T-cell (primary cell): ENCODE measurements around the gene PSPH. TPM values are rescaled to one million over a fixed set of nuclear protein-coding genes. Genes with fewer than 3 reads are reported as not detected.

Experiments used
- ATAC-seq, 4 experiments: fragments of 200-7000 bp in 3 of 4; fragments of 150-1000 bp in 1 of 4; cut with Tn5 transposase; replicated peaks in 1 of 4; 1 replicate in 3 of 4; 2 replicates in 1 of 4; pipeline ENCODE4 v1.10.0; 2021; ENCODE audit warnings: moderate library complexity in 3 of 4, mild to moderate bottlenecking in 2 of 4, moderate number of reproducible peaks in 1 of 4
- CTCF ChIA-PET, 2 donors: fragments of 300-600 bp; sonication (Branson Sonifier 250); formaldehyde crosslinking; loops; one replicate each; lab custom pipeline; 2022; ENCODE audit warnings: antibody characterized with exemption in 2 of 2; lab: Charles Lee
- POLR2A ChIA-PET, 2 donors: fragments of 300-600 bp; sonication (Branson Sonifier 250); formaldehyde crosslinking; loops; one replicate each; lab custom pipeline; 2022; ENCODE audit warnings: antibody characterized with exemption in 2 of 2; lab: Charles Lee
- DNase-seq, 35 experiments: peaks; one replicate each; pipeline versions ENCODE4 v3.0.0 to v3.0.0-alpha.2; 2013 to 2023
- H3K27ac ChIP-seq: one replicate; pipeline ENCODE4 v1.5.1; 2013; ENCODE audit warnings: low read length
- H3K27me3 ChIP-seq, 2 experiments: replicated peaks in 1 of 2; 1 replicate in 1 of 2; 2 replicates in 1 of 2; pipeline versions ENCODE4 v1.6.1 to v1.7.0; 2013; ENCODE audit warnings: low read length in 1 of 2, mixed read lengths in 1 of 2; ENCODE audit not compliant: control insufficient read depth in 2 of 2, insufficient read depth in 2 of 2; ENCODE audit errors: extremely low read depth in 1 of 2
- H3K36me3 ChIP-seq, 2 donors: 1 replicate in 1 of 2; 2 replicates in 1 of 2; pipeline versions ENCODE4 v1.6.1 to v1.7.0; 2013; ENCODE audit warnings: low read length in 1 of 2; ENCODE audit not compliant: control insufficient read depth in 2 of 2, insufficient read depth in 1 of 2; ENCODE audit errors: extremely low read depth in 1 of 2
- H3K4me1 ChIP-seq, 2 experiments: 1 replicate in 1 of 2; 2 replicates in 1 of 2; pipeline versions ENCODE4 v1.6.1 to v1.7.0; 2013; ENCODE audit warnings: low read length in 2 of 2, mixed read lengths in 1 of 2; ENCODE audit not compliant: insufficient read depth in 2 of 2, control insufficient read depth in 1 of 2; ENCODE audit errors: extremely low read depth in 1 of 2
- H3K4me3 ChIP-seq, 2 donors: 1 replicate in 1 of 2; 2 replicates in 1 of 2; pipeline versions ENCODE4 v1.5.1 to v1.7.0; 2013; ENCODE audit warnings: mild to moderate bottlenecking in 2 of 2, low read length in 1 of 2, moderate library complexity in 1 of 2; ENCODE audit not compliant: control insufficient read depth in 1 of 2; ENCODE audit errors: extremely low read depth in 1 of 2
- H3K9me3 ChIP-seq: 2 replicates; pipeline ENCODE4 v1.7.0; 2013
- H3K27ac Mint-ChIP-seq, 2 donors: one replicate each; pipeline ENCODE4 v1.8.0; 2020 to 2021; ENCODE audit warnings: mild to moderate bottlenecking in 2 of 2, mixed read lengths in 2 of 2
- H3K27me3 Mint-ChIP-seq, 2 donors: one replicate each; pipeline ENCODE4 v1.8.0; 2021 to 2022; ENCODE audit warnings: mixed read lengths in 2 of 2
- H3K36me3 Mint-ChIP-seq: one replicate; pipeline ENCODE4 v1.8.0; 2021; ENCODE audit warnings: mixed read lengths
- H3K4me1 Mint-ChIP-seq, 3 donors: one replicate each; pipeline ENCODE4 v1.8.0; 2020 to 2022; ENCODE audit warnings: mixed read lengths in 3 of 3, mild to moderate bottlenecking in 1 of 3
- H3K4me3 Mint-ChIP-seq, 3 donors: one replicate each; pipeline ENCODE4 v1.8.0; 2020 to 2022; ENCODE audit warnings: mild to moderate bottlenecking in 3 of 3, mixed read lengths in 3 of 3, moderate library complexity in 3 of 3
- H3K9me3 Mint-ChIP-seq, 3 donors: one replicate each; pipeline ENCODE4 v1.8.0; 2020 to 2022; ENCODE audit warnings: mixed read lengths in 3 of 3
- WGBS: methylation state at CpG from one replicate; pipeline ENCODE4 v1.1.5; 2013; ENCODE audit warnings: missing lambda C conversion rate; ENCODE audit not compliant: insufficient coverage; 5-methylcytosine and 5-hydroxymethylcytosine counted together
- total RNA-seq, 35 experiments: library from RNA in 6 of 35; stranded (reverse) in 6 of 35; fragments of 120-200 nt in 1 of 35; gene quantifications; one replicate each; pipeline versions ENCODE4 v1.2.1 to v1.2.4 and lab custom pipeline; 2013 to 2026

Gene PSPH
- total RNA-seq, 5 donors from 2014 or later (not counting 1 experiment from before 2014, with no cell fraction given), result 1.9 to 8.3 (median 5.7) TPM

DNA sequence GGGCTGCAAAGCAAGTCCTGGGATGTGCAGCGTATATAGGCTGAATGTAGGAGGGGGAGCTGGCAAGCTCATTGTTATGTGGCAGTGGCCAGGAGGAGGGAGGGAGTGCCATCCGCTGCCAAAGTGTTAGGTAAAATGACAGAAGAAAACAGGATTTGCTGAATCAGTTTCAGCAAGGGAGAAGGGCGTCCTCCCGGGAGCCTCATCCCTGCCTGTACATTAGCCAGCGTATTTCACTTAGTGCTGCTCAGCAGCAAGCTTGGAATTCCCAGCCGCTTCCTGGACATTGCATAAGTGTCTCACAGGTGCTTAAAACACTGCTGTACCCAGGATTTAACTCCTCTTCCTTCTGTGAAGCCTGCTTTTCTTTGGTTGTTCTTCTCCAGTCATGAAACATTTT is 84.4 kb downstream of the PSPH start:
- H3K4me3 Mint-ChIP-seq, result no peak overlapping the region

DNA sequence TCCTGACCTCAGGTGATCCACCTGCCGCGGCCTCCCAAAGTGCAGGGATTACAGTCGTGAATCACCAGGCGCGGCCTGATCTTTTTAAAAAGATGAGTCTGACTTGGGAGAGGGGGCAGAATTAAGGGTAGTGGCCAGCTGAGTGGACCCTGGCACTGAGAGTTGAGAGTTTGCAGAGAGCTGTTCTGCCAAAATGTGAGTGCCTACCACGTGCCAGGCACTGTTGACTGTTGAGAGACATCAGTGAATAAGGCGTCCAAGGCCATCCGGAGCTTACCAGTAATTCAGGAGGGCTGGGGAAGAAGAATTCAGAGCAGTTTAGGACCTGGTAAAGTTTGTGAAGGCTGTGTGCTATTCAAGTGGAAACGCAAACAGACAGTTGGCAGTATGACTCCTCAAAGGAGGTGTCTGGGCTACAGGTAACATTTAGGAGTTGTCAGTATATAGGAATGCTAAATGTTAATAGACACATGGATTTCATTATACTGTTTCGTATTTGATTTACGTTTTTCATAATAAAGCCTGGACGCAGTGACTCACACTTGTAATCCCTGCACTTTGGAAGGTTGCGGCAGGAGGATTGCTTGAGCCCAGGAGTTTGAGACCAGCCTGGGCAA is 85.3 kb downstream of the PSPH start:
- ChIA-PET CTCF (interaction anchor here (0.6 kb wide), 2 partner anchors 37 to 76 kb away, joined by 3 read pairs; no protein-coding TSS in a partner anchor), POLR2A (no interaction called here)
- H3K9me3 Mint-ChIP-seq, result no peaks in the 10 kb centered on the region
- DNase-seq (no peak), ATAC-seq (no peak)
- Histone ChIP-seq H3K4me3 (no peak overlapping the region), H3K4me1 (peaks cover 2 to 34% of the 10 kb centered on the region in 2 experiments), H3K36me3 (peaks cover 0 to 2% of the 10 kb centered on the region in 2 donors), H3K27ac (no peak overlapping the region), H3K9me3 (no peaks in the 10 kb centered on the region), H3K27me3 (no peaks in the 10 kb centered on the region)
- H3K4me1 Mint-ChIP-seq, result peaks cover 54 to 55% (median 55%) of the 10 kb centered on the region in 3 donors
- peaks cover 10% of the 10 kb centered on the region for H3K36me3 Mint-ChIP-seq
- 99% methylated on average over 8 of the region's 13 CpGs for WGBS
- peak overlapping the region; percentile 38 to 44 for H3K27ac Mint-ChIP-seq
- no peaks in the 10 kb centered on the region for H3K27me3 Mint-ChIP-seq
- peak overlapping the region; percentile 41 to 74 (median 54) for H3K4me3 Mint-ChIP-seq

More for the DNA sequence above, 84.4 kb downstream of the PSPH start:
- DNase-seq, result no peak
- ChIA-PET POLR2A (no interaction called here), CTCF (interaction anchor here in 1 of 2 donors (0.6 kb wide), 1 partner anchor 75 kb away, joined by 3 read pairs; no protein-coding TSS in a partner anchor)
- Histone ChIP-seq H3K36me3 (peaks cover 0 to 2% of the 10 kb centered on the region in 2 donors), H3K4me3 (no peak overlapping the region), H3K27me3 (no peaks in the 10 kb centered on the region), H3K27ac (no peak overlapping the region), H3K9me3 (no peaks in the 10 kb centered on the region), H3K4me1 (peaks cover 2 to 34% of the 10 kb centered on the region in 2 experiments)
- no peaks in the 10 kb centered on the region for H3K27me3 Mint-ChIP-seq
- H3K36me3 Mint-ChIP-seq, result peaks cover 10% of the 10 kb centered on the region
- no peaks in the 10 kb centered on the region for H3K9me3 Mint-ChIP-seq
- ATAC-seq, result no peak
- H3K4me1 Mint-ChIP-seq, result peaks cover 60 to 64% (median 61%) of the 10 kb centered on the region in 3 donors
- H3K27ac Mint-ChIP-seq, result peak overlapping the region; percentile 10 to 50
- WGBS, result 82% methylated on average over 6 of the region's 6 CpGs

GRCh38 chr7:55965100-55965470 is 86.2 kb downstream of the PSPH start:
- 3% methylated on average over 11 of the region's 14 CpGs for WGBS

GRCh38 chr7:55964261-55965099 is 86.8 kb downstream of the PSPH start, which contains the start of gene NIPSNAP2:
Gene NIPSNAP2 (plus strand): TSS chr7:55964585. CDS start chr7:55964610, 25 bp downstream.
- H3K9me3 Mint-ChIP-seq, result no peaks in the 10 kb centered on the region
- ChIA-PET POLR2A (interaction anchor here (0.6 to 0.7 kb wide), 2 partner anchors 8 to 67 kb away, joined by 4 to 6 read pairs; no protein-coding TSS in a partner anchor), CTCF (interaction anchor here (0.5 to 1.2 kb wide), 11 partner anchors 9 to 565 kb away, joined by 3 to 5 read pairs (median 3); partner anchors contain the start of genes CCT6A (in 1 of the 2) and PSPH (in 1 of the 2))
- H3K4me3 ChIP-seq, result peak within 1 kb of the TSS; percentile 46 to 82
- peaks cover 2 to 31% of the 10 kb centered on the region in 2 experiments for H3K4me1 ChIP-seq
- peaks cover 41 to 46% (median 42%) of the 10 kb centered on the region in 3 donors for H3K4me1 Mint-ChIP-seq
- H3K27ac Mint-ChIP-seq, result peak within 1 kb of the TSS; percentile 88 to 92
- H3K9me3 ChIP-seq, result no peaks in the 10 kb centered on the region
- H3K27ac ChIP-seq, result peak within 1 kb of the TSS; percentile 81
- under 1% methylated on average over 102 of the region's 105 CpGs for WGBS
- no peaks in the 10 kb centered on the region for H3K27me3 ChIP-seq
- peak within 1 kb of the TSS; percentile 74 to 85 (median 84) for H3K4me3 Mint-ChIP-seq
- no peaks in the 10 kb centered on the region for H3K27me3 Mint-ChIP-seq
- peak; percentile 85 to 93 (median 88) for ATAC-seq
- H3K36me3 ChIP-seq, result peaks cover 0 to 2% of the 10 kb centered on the region in 2 donors
- peak; percentile 4 to 84 (median 47) for DNase-seq
- peaks cover 7% of the 10 kb centered on the region for H3K36me3 Mint-ChIP-seq

More at GRCh38 chr7:55965100-55965470, 86.2 kb downstream of the PSPH start:
- ChIA-PET CTCF (interaction anchor here (0.7 to 1.2 kb wide), 3 partner anchors 64 to 565 kb away, joined by 3 to 4 read pairs (median 3); partner anchors contain the start of genes CCT6A (in 1 of the 2) and PSPH (in 1 of the 2)), POLR2A (interaction anchor here in 1 of 2 donors (0.6 kb wide), 1 partner anchor 9 kb away, joined by 4 read pairs; no protein-coding TSS in a partner anchor)
- no peaks in the 10 kb centered on the region for H3K27me3 ChIP-seq
- H3K27ac ChIP-seq, result peak overlapping the region; percentile 64
- Mint-ChIP-seq H3K36me3 (peaks cover 10% of the 10 kb centered on the region), H3K9me3 (no peaks in the 10 kb centered on the region), H3K4me1 (peaks cover 47 to 49% (median 47%) of the 10 kb centered on the region in 3 donors), H3K27ac (peak overlapping the region; percentile 85 to 92), H3K27me3 (no peaks in the 10 kb centered on the region), H3K4me3 (peak overlapping the region; percentile 74 to 85 (median 84))
- peaks cover 2 to 33% of the 10 kb centered on the region in 2 experiments for H3K4me1 ChIP-seq
- H3K4me3 ChIP-seq, result peak overlapping the region; percentile 44 to 82
- ATAC-seq (peak in 1 of 4 experiments; percentile 37), DNase-seq (peak in 4 of 35 experiments; percentile 1 to 16 (median 11))
- H3K9me3 ChIP-seq, result no peaks in the 10 kb centered on the region
- peaks cover 0 to 2% of the 10 kb centered on the region in 2 donors for H3K36me3 ChIP-seq

DNA sequence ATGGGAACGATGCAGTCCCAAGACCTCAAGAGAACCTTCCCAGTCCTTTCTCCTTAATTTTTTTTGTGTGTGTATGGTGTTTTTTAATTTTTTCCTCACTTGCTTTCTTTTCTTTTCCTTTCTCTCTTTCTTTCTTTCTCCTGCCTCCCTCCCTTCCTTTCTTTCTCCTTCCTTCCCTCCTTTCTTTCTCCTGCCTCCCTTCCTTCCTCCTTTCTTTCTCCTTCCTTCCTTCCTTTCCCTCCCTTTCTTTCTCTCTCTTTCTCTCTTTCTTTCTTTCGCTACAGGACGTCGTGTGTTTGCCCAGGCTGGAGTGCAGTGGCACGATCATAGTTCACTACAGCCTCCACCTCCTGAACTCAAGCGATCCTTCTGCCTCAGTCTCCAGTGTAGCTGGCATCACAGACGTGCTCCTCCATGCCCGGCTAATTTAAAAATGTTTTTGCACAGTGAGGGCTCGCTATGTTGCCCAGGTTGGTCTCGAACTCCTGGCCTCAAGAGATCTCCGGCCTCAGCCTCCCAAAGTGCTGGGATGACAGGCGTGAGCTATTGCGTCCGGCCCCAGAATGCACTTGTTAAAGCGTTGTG is 87.6 kb downstream of the PSPH start:
- peak overlapping the region; percentile 45 to 46 for H3K4me3 ChIP-seq
- POLR2A ChIA-PET, result interaction anchor here in 1 of 2 donors (0.7 kb wide), 1 partner anchor 68 kb away, joined by 6 read pairs; no protein-coding TSS in a partner anchor
- no peaks in the 10 kb centered on the region for H3K9me3 ChIP-seq
- no peaks in the 10 kb centered on the region for H3K27me3 ChIP-seq
- H3K4me1 ChIP-seq, result peaks cover 2 to 29% of the 10 kb centered on the region in 2 experiments
- 81% methylated on average over 10 of the region's 15 CpGs for WGBS
- DNase-seq (no peak), ATAC-seq (no peak)
- H3K36me3 ChIP-seq, result peaks cover 0 to under 1% of the 10 kb centered on the region in 2 donors
- H3K4me3 Mint-ChIP-seq, result peak overlapping the region; percentile 66 to 77 (median 69)
- H3K9me3 Mint-ChIP-seq, result no peaks in the 10 kb centered on the region
- peak overlapping the region; percentile 81 for H3K27ac ChIP-seq
- peak overlapping the region; percentile 88 to 92 for H3K27ac Mint-ChIP-seq
- H3K36me3 Mint-ChIP-seq, result peaks cover 3% of the 10 kb centered on the region
- H3K27me3 Mint-ChIP-seq, result no peaks in the 10 kb centered on the region
- peaks cover 36 to 40% (median 37%) of the 10 kb centered on the region in 3 donors for H3K4me1 Mint-ChIP-seq
- CTCF ChIA-PET, result interaction anchor here (0.5 to 1.2 kb wide), 9 partner anchors 8 to 678 kb away, joined by 3 to 5 read pairs (median 3); no protein-coding TSS in a partner anchor
